ENCODE measurements around the gene GPA33.

Gene GPA33

GRCh38 chr1:167090314-167090942, at the start of gene GPA33:
GPA33 (minus strand) TSS chr1:167090377; CDS start chr1:167090287, 90 bp downstream.
- peak; percentile 53 for DNase-seq

- DNase-seq, result no peak
Observed at GRCh38 chr1:167138703-167139102, 48.5 kb upstream of the GPA33 start.

GRCh38 chr1:167137793-167138510, 47.8 kb upstream of the GPA33 start:
- DNase-seq, result no peak

GRCh38 chr1:167137332-167137781, 47.2 kb upstream of the GPA33 start:
- no peak for DNase-seq

GRCh38 chr1:167136806-167137205, 46.6 kb upstream of the GPA33 start:
- no peak for DNase-seq

GRCh38 chr1:167136191-167136614, 46.0 kb upstream of the GPA33 start:
- no peak for DNase-seq

GRCh38 chr1:167135281-167135840, 45.2 kb upstream of the GPA33 start:
- DNase-seq, result no peak

- DNase-seq, result no peak
Observed at GRCh38 chr1:167132301-167133010, 42.3 kb upstream of the GPA33 start.

- no peak for DNase-seq
Observed at GRCh38 chr1:167130829-167131510, 40.8 kb upstream of the GPA33 start.

- DNase-seq, result no peak
Observed at GRCh38 chr1:167128261-167129227, 38.4 kb upstream of the GPA33 start.

- no peak for DNase-seq
Observed at GRCh38 chr1:167127661-167128060, 37.5 kb upstream of the GPA33 start.

GRCh38 chr1:167127236-167127635, 37.1 kb upstream of the GPA33 start:
- no peak for DNase-seq

- no peak for DNase-seq
Observed at GRCh38 chr1:167126811-167127210, 36.6 kb upstream of the GPA33 start.

- no peak for DNase-seq
Observed at GRCh38 chr1:167126317-167126716, 36.1 kb upstream of the GPA33 start.

GRCh38 chr1:167122568-167122967, 32.4 kb upstream of the GPA33 start:
- no peak for DNase-seq

- no peak for DNase-seq
Observed at GRCh38 chr1:167122121-167122480, 31.9 kb upstream of the GPA33 start.

- DNase-seq, result peak; percentile 64
Observed at GRCh38 chr1:167121375-167122120, 31.4 kb upstream of the GPA33 start.

- DNase-seq, result peak; percentile 47
Observed at GRCh38 chr1:167120899-167121298, 30.7 kb upstream of the GPA33 start.

GRCh38 chr1:167119696-167120095, 29.5 kb upstream of the GPA33 start:
- no peak for DNase-seq

- no peak for DNase-seq
Observed at GRCh38 chr1:167118188-167118587, 28.0 kb upstream of the GPA33 start.

- no peak for DNase-seq
Observed at GRCh38 chr1:167117225-167117624, 27.0 kb upstream of the GPA33 start.
